Tibial nerve (tissue), 4 donors: ENCODE results near the gene STK33.

Source experiments
- EP300 ChIP-seq, 2 donors: sonication (generic); formaldehyde crosslinking; IDR thresholded peaks; one replicate each; pipeline ENCODE4 v1.6.1; 2017; ENCODE audit warnings: antibody characterized with exemption in 2 of 2, mild to moderate bottlenecking in 1 of 2
- TF ChIP-seq, protein P1 (sequence below), 5 experiments: fragments of 200-600 bp in 3 of 5; fragments of 450-650 bp in 2 of 5; sonication (generic) in 3 of 5; IDR thresholded peaks; one replicate each; pipeline ENCODE4 v1.5.1; 2016 to 2019; ENCODE audit warnings: antibody characterized with exemption in 5 of 5, mild to moderate bottlenecking in 3 of 5, moderate library complexity in 2 of 5

DNA sequence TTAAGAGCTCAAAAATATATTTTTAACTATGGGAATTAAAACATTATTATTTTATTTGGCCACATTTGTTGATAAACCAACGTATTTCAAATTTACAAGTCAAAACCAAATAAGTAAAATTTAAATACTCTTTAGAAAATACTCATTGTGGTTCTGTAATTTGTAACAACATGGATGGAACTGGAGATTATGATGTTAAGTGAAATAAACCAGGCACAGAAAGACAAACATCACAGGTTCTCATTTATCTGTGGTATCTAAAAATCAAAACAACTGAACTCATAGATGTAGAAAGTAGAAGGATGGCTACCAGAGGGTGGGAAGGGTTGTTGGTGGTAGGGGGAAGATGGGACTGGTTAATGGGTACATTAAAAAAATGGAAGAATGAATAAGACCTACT is 50.8 kb downstream of the STK33 start:
- TF ChIP-seq, protein P1, sequence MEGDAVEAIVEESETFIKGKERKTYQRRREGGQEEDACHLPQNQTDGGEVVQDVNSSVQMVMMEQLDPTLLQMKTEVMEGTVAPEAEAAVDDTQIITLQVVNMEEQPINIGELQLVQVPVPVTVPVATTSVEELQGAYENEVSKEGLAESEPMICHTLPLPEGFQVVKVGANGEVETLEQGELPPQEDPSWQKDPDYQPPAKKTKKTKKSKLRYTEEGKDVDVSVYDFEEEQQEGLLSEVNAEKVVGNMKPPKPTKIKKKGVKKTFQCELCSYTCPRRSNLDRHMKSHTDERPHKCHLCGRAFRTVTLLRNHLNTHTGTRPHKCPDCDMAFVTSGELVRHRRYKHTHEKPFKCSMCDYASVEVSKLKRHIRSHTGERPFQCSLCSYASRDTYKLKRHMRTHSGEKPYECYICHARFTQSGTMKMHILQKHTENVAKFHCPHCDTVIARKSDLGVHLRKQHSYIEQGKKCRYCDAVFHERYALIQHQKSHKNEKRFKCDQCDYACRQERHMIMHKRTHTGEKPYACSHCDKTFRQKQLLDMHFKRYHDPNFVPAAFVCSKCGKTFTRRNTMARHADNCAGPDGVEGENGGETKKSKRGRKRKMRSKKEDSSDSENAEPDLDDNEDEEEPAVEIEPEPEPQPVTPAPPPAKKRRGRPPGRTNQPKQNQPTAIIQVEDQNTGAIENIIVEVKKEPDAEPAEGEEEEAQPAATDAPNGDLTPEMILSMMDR (IDR thresholded peaks at IDR 0.05), result no peak
- no peak for TF ChIP-seq EP300 (IDR thresholded peaks at IDR 0.05)
